ENCODE measurements around the gene SMIM23. TPM values are rescaled to one million over a fixed set of nuclear protein-coding genes. Genes with fewer than 3 reads are reported as not detected.

The SMIM23 gene
- total RNA-seq (2013; cell fraction: nucleolus; rRNA removed) = not detected in 2 replicates
- total RNA-seq (2014; rRNA removed) (not detected in 2 replicates), total RNA-seq (2014; rRNA removed; fragmentation: Illumina TruSeq; extraction: Trizol) (not detected in 2 replicates), total RNA-seq (2021) (not detected in 2 replicates), polyA plus RNA-seq (2011; rRNA removed) (not detected in 2 replicates), polyA plus RNA-seq (2014; fragmentation: Illumina TruSeq; extraction: Trizol) (not detected in 2 replicates), polyA plus RNA-seq (2014; fragmentation: Nextera tagmentation; extraction: Ambion mirVana) (not detected), polyA plus RNA-seq (2014; rRNA removed) (not detected in 2 replicates), polyA plus RNA-seq (2016; fragmentation: Nextera tagmentation; extraction: Ambion mirVana) (not detected), polyA minus RNA-seq (2011; rRNA and poly(A)+ RNA removed) (not detected in 2 replicates), Bru-seq, nascent RNA (not detected), BruChase-seq, experiment 1, labeled RNA remaining after a 6-hour chase (not detected), BruChase-seq, experiment 2, labeled RNA remaining after a 2-hour chase (not detected)
- not detected for polyA plus RNA-seq (2011; ENCODE audit: low read depth)
- not detected in 2 replicates for polyA plus RNA-seq (2011; cell fraction: cytosol; rRNA removed)
- not detected in 2 replicates for polyA plus RNA-seq (2011; cell fraction: nucleus; rRNA removed)
- polyA plus RNA-seq (2012) = not detected in 2 replicates
- not detected in 2 replicates for polyA minus RNA-seq (2011; cell fraction: cytosol; rRNA and poly(A)+ RNA removed)
- polyA minus RNA-seq (2011; cell fraction: nucleus; rRNA and poly(A)+ RNA removed) = not detected in 2 replicates
- long read RNA-seq, experiment 1 = 0 reads
- long read RNA-seq, experiment 2 = 0 reads

DNA sequence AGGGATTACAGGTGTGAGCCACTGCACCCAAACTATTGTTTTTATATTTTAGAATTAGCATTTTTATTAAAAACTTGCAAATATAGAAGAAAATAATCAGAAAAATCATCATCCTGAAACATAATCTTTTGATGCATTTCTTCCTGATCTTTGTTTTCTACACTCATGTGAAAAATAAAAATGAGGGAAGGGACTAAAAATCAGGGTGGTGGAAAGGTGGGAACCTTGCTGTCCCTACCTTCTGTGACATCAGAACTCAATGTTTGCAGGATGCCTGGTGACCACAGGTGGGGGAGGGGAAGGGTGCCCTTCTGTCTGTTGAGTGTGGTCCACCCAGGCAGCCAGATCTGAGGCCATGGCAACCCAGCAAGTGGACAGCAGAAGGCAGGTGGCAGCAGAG lies at the start of gene SMIM23:
SMIM23 (plus strand) TSS at position 301 of the 400 bp plus-strand sequence; CDS start at position 356, 55 bp downstream.
- Histone ChIP-seq H3K4me1 (ENCODE audit: control insufficient read depth, insufficient read depth, low read length) (no peaks in the 10 kb centered on the region), H3K27me3 (replicated peaks in 1 of 2; ENCODE audit: control insufficient read depth in 2 of 2, insufficient read depth in 2 of 2, low read length in 1 of 2) (no peaks in the 10 kb centered on the region), H2AFZ (ENCODE audit: control insufficient read depth, low read depth, low read length) (no peak within 1 kb of the TSS), H3K9me3 (replicated peaks; ENCODE audit: control insufficient read depth, insufficient read depth, low read length) (no peaks in the 10 kb centered on the region), H3K79me2 (ENCODE audit: control insufficient read depth, insufficient read depth, low read length) (no peaks in the 10 kb centered on the region), H3K4me3 (no peak within 1 kb of the TSS), H3K4me2 (ENCODE audit: control insufficient read depth, insufficient read depth) (no peak within 1 kb of the TSS), H3K9ac (ENCODE audit: control insufficient read depth, insufficient read depth, low read length) (no peak within 1 kb of the TSS), H3K27ac (ENCODE audit: control insufficient read depth, insufficient read depth) (no peak within 1 kb of the TSS), H4K20me1 (ENCODE audit: control insufficient read depth, insufficient read depth) (no peaks in the 10 kb centered on the region), H3K36me3 (ENCODE audit: control insufficient read depth in 2 of 2, insufficient read depth in 2 of 2, low read length in 1 of 2) (no peaks in the 10 kb centered on the region)
- ATAC-seq = no peak
- BruUV-seq (replicated peaks) = no TSS peak
- intact Hi-C loops (cut with micrococcal nuclease; ENCODE audit: unreplicated experiment) = no loop called here
- FAIRE-seq = no peak
- POLR2A ChIA-PET = interaction anchor here (0.7 kb wide), 1 partner anchor 178 kb away, joined by 3 read pairs; no protein-coding TSS in a partner anchor
- no peak for DNase-seq (ENCODE audit: low read depth, low spot score)
- RAD21 ChIA-PET (ENCODE audit: unreplicated experiment) = no interaction called here
- in situ Hi-C loops (cut with MboI) = no loop called here
- CTCF ChIA-PET = no interaction called here
- SMC1A ChIA-PET (ENCODE audit: uncharacterized antibody, unreplicated experiment) = no interaction called here
- TF ChIP-seq NR2F1 (conservative IDR thresholded peaks at IDR 0.05) (no peak), JUND (IDR thresholded peaks at IDR 0.05; ENCODE audit: low read depth, low read length) (no peak), ASH2L (IDR thresholded peaks at IDR 0.05; ENCODE audit: borderline replicate concordance, low read depth) (no peak), CHD4 (IDR thresholded peaks at IDR 0.05) (no peak), TCF12 (IDR thresholded peaks at IDR 0.05; ENCODE audit: low read depth, low read length) (no peak), POLR2A (IDR thresholded peaks at IDR 0.05; ENCODE audit: low read depth, low read length) (no peak), NBN (IDR thresholded peaks at IDR 0.05) (no peak), HDAC2 (IDR thresholded peaks at IDR 0.05) (no peak), ATF7 (IDR thresholded peaks at IDR 0.05; ENCODE audit: low read depth) (no peak)
- TF ChIP-seq, protein P1, sequence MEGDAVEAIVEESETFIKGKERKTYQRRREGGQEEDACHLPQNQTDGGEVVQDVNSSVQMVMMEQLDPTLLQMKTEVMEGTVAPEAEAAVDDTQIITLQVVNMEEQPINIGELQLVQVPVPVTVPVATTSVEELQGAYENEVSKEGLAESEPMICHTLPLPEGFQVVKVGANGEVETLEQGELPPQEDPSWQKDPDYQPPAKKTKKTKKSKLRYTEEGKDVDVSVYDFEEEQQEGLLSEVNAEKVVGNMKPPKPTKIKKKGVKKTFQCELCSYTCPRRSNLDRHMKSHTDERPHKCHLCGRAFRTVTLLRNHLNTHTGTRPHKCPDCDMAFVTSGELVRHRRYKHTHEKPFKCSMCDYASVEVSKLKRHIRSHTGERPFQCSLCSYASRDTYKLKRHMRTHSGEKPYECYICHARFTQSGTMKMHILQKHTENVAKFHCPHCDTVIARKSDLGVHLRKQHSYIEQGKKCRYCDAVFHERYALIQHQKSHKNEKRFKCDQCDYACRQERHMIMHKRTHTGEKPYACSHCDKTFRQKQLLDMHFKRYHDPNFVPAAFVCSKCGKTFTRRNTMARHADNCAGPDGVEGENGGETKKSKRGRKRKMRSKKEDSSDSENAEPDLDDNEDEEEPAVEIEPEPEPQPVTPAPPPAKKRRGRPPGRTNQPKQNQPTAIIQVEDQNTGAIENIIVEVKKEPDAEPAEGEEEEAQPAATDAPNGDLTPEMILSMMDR (IDR thresholded peaks at IDR 0.05 in 2 of 3, conservative IDR thresholded peaks at IDR 0.05 in 1 of 3; ENCODE audit: control insufficient read depth in 2 of 3, extremely low read depth in 1 of 3, insufficient read depth in 1 of 3, low read depth in 3 of 3, low read length in 3 of 3) = no peak
- TF ChIP-seq, protein P2, sequence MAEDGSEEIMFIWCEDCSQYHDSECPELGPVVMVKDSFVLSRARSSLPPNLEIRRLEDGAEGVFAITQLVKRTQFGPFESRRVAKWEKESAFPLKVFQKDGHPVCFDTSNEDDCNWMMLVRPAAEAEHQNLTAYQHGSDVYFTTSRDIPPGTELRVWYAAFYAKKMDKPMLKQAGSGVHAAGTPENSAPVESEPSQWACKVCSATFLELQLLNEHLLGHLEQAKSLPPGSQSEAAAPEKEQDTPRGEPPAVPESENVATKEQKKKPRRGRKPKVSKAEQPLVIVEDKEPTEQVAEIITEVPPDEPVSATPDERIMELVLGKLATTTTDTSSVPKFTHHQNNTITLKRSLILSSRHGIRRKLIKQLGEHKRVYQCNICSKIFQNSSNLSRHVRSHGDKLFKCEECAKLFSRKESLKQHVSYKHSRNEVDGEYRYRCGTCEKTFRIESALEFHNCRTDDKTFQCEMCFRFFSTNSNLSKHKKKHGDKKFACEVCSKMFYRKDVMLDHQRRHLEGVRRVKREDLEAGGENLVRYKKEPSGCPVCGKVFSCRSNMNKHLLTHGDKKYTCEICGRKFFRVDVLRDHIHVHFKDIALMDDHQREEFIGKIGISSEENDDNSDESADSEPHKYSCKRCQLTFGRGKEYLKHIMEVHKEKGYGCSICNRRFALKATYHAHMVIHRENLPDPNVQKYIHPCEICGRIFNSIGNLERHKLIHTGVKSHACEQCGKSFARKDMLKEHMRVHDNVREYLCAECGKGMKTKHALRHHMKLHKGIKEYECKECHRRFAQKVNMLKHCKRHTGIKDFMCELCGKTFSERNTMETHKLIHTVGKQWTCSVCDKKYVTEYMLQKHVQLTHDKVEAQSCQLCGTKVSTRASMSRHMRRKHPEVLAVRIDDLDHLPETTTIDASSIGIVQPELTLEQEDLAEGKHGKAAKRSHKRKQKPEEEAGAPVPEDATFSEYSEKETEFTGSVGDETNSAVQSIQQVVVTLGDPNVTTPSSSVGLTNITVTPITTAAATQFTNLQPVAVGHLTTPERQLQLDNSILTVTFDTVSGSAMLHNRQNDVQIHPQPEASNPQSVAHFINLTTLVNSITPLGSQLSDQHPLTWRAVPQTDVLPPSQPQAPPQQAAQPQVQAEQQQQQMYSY (CRISPR knock-in tag; IDR thresholded peaks at IDR 0.05) = no peak
- TF ChIP-seq, protein P3, sequence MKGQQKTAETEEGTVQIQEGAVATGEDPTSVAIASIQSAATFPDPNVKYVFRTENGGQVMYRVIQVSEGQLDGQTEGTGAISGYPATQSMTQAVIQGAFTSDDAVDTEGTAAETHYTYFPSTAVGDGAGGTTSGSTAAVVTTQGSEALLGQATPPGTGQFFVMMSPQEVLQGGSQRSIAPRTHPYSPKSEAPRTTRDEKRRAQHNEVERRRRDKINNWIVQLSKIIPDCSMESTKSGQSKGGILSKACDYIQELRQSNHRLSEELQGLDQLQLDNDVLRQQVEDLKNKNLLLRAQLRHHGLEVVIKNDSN (IDR thresholded peaks at IDR 0.05; ENCODE audit: borderline replicate concordance, extremely low read length, insufficient read depth, low read depth, low read length) = no peak
- TF ChIP-seq, protein P4, sequence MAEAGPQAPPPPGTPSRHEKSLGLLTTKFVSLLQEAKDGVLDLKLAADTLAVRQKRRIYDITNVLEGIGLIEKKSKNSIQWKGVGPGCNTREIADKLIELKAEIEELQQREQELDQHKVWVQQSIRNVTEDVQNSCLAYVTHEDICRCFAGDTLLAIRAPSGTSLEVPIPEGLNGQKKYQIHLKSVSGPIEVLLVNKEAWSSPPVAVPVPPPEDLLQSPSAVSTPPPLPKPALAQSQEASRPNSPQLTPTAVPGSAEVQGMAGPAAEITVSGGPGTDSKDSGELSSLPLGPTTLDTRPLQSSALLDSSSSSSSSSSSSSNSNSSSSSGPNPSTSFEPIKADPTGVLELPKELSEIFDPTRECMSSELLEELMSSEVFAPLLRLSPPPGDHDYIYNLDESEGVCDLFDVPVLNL (IDR thresholded peaks at IDR 0.05; ENCODE audit: low read depth, low read length) = no peak

All from GM12878 (cell line).